Esophagus muscularis mucosa (tissue), 4 donors: Measurements from ENCODE around the gene TLE4. TPM values are rescaled to one million over a fixed set of nuclear protein-coding genes. Genes with fewer than 3 reads are reported as not detected.

Source experiments
- DNase-seq: peaks from one replicate; pipeline ENCODE4 v3.0.0-alpha.2; 2017; ENCODE audit errors: extremely low spot score
- H3K27ac ChIP-seq, 4 donors: fragments of 200-600 bp; sonication (generic); replicated peaks in 1 of 4; 1 replicate in 3 of 4; 2 replicates in 1 of 4; pipeline ENCODE4 v1.5.1; 2016 to 2019; ENCODE audit warnings: mild to moderate bottlenecking in 1 of 4
- H3K27me3 ChIP-seq, 4 donors: fragments of 200-600 bp; sonication (generic); one replicate each; pipeline versions ENCODE4 v1.5.1 to v1.6.0; 2016 to 2019
- H3K36me3 ChIP-seq, 4 donors: fragments of 200-600 bp; sonication (generic); one replicate each; pipeline ENCODE4 v1.5.1; 2016 to 2019
- H3K4me1 ChIP-seq, 4 donors: fragments of 200-600 bp; sonication (generic); one replicate each; pipeline ENCODE4 v1.5.1; 2016 to 2019
- H3K4me3 ChIP-seq, 4 donors: fragments of 200-600 bp; sonication (generic); 1 replicate in 2 of 4; 2 replicates in 2 of 4; pipeline ENCODE4 v1.5.1; 2016 to 2019; ENCODE audit warnings: mild to moderate bottlenecking in 4 of 4, moderate library complexity in 1 of 4
- H3K9me3 ChIP-seq, 4 donors: fragments of 200-600 bp; sonication (generic); 1 replicate in 3 of 4; 2 replicates in 1 of 4; pipeline ENCODE4 v1.5.1; 2016 to 2019
- EP300 ChIP-seq: sonication (generic); formaldehyde crosslinking; IDR thresholded peaks from one replicate; pipeline ENCODE4 v1.6.1; 2017; ENCODE audit warnings: antibody characterized with exemption
- POLR2A ChIP-seq: fragments of 450-650 bp; IDR thresholded peaks from one replicate; pipeline ENCODE4 v1.6.1; 2017; ENCODE audit warnings: antibody characterized with exemption, moderate library complexity, mild to moderate bottlenecking, low read depth
- POLR2AphosphoS5 ChIP-seq, 2 donors: sonication (generic); formaldehyde crosslinking; IDR thresholded peaks; one replicate each; pipeline ENCODE4 v1.6.1; 2017; ENCODE audit warnings: antibody characterized with exemption in 2 of 2
- WGBS: methylation state at CpG from one replicate; pipeline ENCODE4 v1.1.5; 2018; 5-methylcytosine and 5-hydroxymethylcytosine counted together
- intact Hi-C: fragments of 100-400 bp; cut with DNase I; formaldehyde crosslinking; loops from one replicate; pipeline ENCODE4 v1.15.1; 2023
- total RNA-seq, 4 donors: library from RNA; depleted of rRNA; stranded (reverse); fragments of >200 nt; gene quantifications; one replicate each; pipeline versions ENCODE4 v1.1.0 to v1.2.1, GENCODE V29; 2016
- TF ChIP-seq, protein P1 (sequence below), 3 experiments: fragments of 200-600 bp in 2 of 3; fragments of 450-650 bp in 1 of 3; sonication (generic) in 2 of 3; IDR thresholded peaks; one replicate each; pipeline ENCODE4 v1.5.1; 2017 to 2019; ENCODE audit warnings: antibody characterized with exemption in 3 of 3, mild to moderate bottlenecking in 2 of 3, moderate library complexity in 1 of 3

The TLE4 gene
- total RNA-seq, 4 donors from 2014 or later: 30.0 to 36.1 (median 34.3) TPM

DNA sequence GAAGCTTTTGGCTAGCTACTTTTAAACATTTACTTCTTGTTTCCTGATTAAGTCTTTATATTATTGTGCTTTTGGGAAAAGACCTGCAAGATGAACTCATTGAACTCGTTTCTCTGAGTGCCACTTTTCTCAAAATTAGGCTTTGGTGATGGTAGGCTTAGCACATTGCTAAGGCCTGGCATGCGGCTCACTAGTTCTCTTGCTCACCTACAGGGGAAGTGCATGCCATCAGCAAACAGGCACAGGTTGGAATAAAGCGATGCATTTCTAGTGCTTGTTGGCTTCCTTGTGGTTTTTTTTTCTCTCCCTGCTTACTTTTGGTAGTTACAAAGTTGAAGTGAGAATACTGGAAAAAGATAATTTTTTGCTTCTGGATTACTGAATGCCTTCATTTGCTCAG, 41.4 kb downstream of the TLE4 start:
- Histone ChIP-seq H3K4me1 (peaks cover 21 to 78% (median 72%) of the 10 kb centered on the region in 4 donors), H3K36me3 (no peaks in the 10 kb centered on the region), H3K27ac (no peak overlapping the region), H3K27me3 (no peaks in the 10 kb centered on the region), H3K4me3 (no peak overlapping the region), H3K9me3 (no peaks in the 10 kb centered on the region)
- no peak for DNase-seq
- TF ChIP-seq POLR2A: no peak
- TF ChIP-seq, protein P1, sequence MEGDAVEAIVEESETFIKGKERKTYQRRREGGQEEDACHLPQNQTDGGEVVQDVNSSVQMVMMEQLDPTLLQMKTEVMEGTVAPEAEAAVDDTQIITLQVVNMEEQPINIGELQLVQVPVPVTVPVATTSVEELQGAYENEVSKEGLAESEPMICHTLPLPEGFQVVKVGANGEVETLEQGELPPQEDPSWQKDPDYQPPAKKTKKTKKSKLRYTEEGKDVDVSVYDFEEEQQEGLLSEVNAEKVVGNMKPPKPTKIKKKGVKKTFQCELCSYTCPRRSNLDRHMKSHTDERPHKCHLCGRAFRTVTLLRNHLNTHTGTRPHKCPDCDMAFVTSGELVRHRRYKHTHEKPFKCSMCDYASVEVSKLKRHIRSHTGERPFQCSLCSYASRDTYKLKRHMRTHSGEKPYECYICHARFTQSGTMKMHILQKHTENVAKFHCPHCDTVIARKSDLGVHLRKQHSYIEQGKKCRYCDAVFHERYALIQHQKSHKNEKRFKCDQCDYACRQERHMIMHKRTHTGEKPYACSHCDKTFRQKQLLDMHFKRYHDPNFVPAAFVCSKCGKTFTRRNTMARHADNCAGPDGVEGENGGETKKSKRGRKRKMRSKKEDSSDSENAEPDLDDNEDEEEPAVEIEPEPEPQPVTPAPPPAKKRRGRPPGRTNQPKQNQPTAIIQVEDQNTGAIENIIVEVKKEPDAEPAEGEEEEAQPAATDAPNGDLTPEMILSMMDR (IDR thresholded peaks at IDR 0.05): peak in 1 of 3 experiments; percentile 4
- intact Hi-C loops: no loop called here
- WGBS: 82% methylated on average over 3 of the region's 3 CpGs

DNA sequence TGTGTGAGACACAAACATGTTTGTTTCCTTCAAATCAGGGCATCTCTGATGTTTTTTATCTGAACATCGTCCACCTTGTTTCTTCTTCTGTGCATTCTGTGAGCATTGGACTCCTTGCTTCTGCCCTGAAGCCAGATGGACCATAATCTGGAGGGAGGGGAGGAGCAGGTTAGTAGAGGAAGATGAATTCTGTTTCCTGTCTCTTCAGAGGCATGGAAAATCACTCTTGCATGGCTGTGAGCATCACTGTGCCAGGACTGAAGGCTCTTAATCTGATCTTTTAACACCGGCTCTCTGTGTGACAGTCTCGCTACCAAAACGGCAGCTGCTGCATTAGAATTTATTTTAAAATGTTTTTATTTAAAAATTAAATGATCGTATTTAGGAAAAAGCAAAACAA, 43.3 kb downstream of the TLE4 start:
- no peaks in the 10 kb centered on the region for H3K27me3 ChIP-seq
- intact Hi-C loops: no loop called here
- peaks cover 21 to 73% (median 67%) of the 10 kb centered on the region in 4 donors for H3K4me1 ChIP-seq
- H3K27ac ChIP-seq: no peak overlapping the region
- no peak overlapping the region for H3K4me3 ChIP-seq
- H3K9me3 ChIP-seq: no peaks in the 10 kb centered on the region
- no peak for DNase-seq
- H3K36me3 ChIP-seq: no peaks in the 10 kb centered on the region
- no peak for TF ChIP-seq POLR2AphosphoS5 (IDR thresholded peaks at IDR 0.05)
- no peak for TF ChIP-seq EP300
- TF ChIP-seq, protein P1 (IDR thresholded peaks at IDR 0.05): no peak
- TF ChIP-seq POLR2A: no peak
- WGBS: 74% methylated on average over 5 of the region's 5 CpGs

DNA sequence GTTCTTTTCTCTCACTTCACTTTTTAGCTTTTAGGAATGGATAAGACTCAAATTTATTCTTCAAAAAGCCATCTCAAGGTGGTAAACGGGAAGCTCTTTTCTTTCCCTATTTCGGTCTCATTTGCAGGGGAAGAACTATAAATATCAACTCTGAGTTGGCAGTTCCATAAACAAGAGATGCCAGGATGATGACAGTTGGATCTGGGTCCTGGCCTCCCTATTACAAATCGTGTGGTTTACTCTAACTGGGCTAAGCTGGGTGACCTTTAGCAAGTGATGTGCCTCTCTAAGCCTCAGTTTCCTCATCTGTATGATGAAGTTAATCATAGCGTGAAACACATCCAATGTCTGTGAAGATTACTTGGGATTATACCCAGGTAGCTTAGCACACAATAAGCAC, 44.2 kb downstream of the TLE4 start:
- no peaks in the 10 kb centered on the region for H3K9me3 ChIP-seq
- TF ChIP-seq, protein P1 (IDR thresholded peaks at IDR 0.05): no peak
- no peak for TF ChIP-seq POLR2AphosphoS5 (IDR thresholded peaks at IDR 0.05)
- no peak for TF ChIP-seq POLR2A
- TF ChIP-seq EP300: no peak
- peaks cover 18 to 67% (median 60%) of the 10 kb centered on the region in 4 donors for H3K4me1 ChIP-seq
- WGBS: 44% methylated on average over 4 of the region's 4 CpGs
- intact Hi-C loops: no loop called here
- peak overlapping the region in 1 of 4 donors; percentile 7 for H3K27ac ChIP-seq
- DNase-seq: no peak
- H3K27me3 ChIP-seq: no peaks in the 10 kb centered on the region
- H3K4me3 ChIP-seq: no peak overlapping the region
- H3K36me3 ChIP-seq: no peaks in the 10 kb centered on the region

DNA sequence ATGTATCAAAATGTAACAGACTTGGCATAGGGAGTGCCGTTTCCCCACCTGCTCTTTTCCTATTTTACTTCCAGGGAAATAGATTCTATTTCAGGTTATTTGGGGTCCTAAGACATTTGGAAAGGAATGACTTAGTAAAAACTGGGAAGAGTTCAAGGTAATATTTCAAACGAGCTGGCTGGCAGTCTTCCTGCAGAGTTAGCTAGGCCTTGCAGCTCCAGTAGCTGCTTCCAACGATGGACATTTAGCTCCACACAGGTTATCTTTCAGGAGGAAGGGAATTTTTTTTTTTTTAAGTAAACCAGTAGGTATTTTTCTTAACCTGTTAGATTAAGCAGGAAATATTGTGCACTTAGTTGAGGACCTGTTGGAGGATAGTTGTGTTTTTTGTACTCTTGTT, 45.2 kb downstream of the TLE4 start:
- intact Hi-C loops: no loop called here
- WGBS: 63% methylated on average over 3 of the region's 3 CpGs
- Histone ChIP-seq H3K27me3 (no peaks in the 10 kb centered on the region), H3K4me3 (no peak overlapping the region), H3K4me1 (peaks cover 13 to 61% (median 52%) of the 10 kb centered on the region in 4 donors), H3K27ac (peak overlapping the region in 1 of 4 donors; percentile 7), H3K9me3 (no peaks in the 10 kb centered on the region), H3K36me3 (no peaks in the 10 kb centered on the region)
- no peak for DNase-seq
- TF ChIP-seq POLR2AphosphoS5 (IDR thresholded peaks at IDR 0.05) (no peak), EP300 (no peak), POLR2A (no peak)
- TF ChIP-seq, protein P1 (IDR thresholded peaks at IDR 0.05): no peak

DNA sequence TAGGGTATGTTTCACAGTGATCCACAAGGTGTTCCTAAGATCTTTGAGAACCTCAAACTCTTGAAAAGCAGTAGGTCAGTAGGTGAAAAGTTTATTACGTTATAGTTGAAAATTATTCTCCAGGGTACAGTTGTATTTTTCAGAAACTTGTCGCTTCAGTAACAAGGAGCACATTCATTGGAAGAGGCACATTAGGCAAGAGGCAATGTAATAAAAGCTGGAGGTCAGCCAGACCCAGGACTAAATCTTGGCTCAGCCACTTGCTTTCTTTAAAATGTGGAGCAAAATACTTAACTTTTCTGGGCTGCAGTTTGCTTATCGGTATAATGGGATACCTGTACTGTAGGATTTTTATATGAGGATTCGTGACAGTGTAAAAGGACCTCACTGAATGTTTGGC, 45.6 kb downstream of the TLE4 start:
- H3K27ac ChIP-seq: peak overlapping the region in 1 of 4 donors; percentile 7
- DNase-seq: no peak
- H3K27me3 ChIP-seq: no peaks in the 10 kb centered on the region
- H3K4me1 ChIP-seq: peaks cover 13 to 56% (median 48%) of the 10 kb centered on the region in 4 donors
- TF ChIP-seq EP300 (no peak), POLR2AphosphoS5 (IDR thresholded peaks at IDR 0.05) (peak in 1 of 2 donors; percentile 7)
- H3K36me3 ChIP-seq: no peaks in the 10 kb centered on the region
- H3K9me3 ChIP-seq: no peaks in the 10 kb centered on the region
- no peak overlapping the region for H3K4me3 ChIP-seq
- 48% methylated on average over 4 of the region's 4 CpGs for WGBS
- intact Hi-C loops: no loop called here
